GM21717 (cell line): Measurements from ENCODE around the gene TRIM14.
"Not testable (repeated sequence)": the region's sequence is repeated elsewhere in the genome, so short reads cannot be mapped to it uniquely, and the experiment has no call there.

Source experiments
- ATAC-seq: cut with Tn5 transposase; IDR thresholded peaks from one replicate; pipeline ENCODE4 v1.9.1; 2021; ENCODE audit warnings: mild to moderate bottlenecking, moderate library complexity; ENCODE audit not compliant: unreplicated experiment

TRIM14 gene

GRCh38 chr9:98050351-98050750 is 68.7 kb downstream of the TRIM14 start:
- no peak for ATAC-seq

DNA sequence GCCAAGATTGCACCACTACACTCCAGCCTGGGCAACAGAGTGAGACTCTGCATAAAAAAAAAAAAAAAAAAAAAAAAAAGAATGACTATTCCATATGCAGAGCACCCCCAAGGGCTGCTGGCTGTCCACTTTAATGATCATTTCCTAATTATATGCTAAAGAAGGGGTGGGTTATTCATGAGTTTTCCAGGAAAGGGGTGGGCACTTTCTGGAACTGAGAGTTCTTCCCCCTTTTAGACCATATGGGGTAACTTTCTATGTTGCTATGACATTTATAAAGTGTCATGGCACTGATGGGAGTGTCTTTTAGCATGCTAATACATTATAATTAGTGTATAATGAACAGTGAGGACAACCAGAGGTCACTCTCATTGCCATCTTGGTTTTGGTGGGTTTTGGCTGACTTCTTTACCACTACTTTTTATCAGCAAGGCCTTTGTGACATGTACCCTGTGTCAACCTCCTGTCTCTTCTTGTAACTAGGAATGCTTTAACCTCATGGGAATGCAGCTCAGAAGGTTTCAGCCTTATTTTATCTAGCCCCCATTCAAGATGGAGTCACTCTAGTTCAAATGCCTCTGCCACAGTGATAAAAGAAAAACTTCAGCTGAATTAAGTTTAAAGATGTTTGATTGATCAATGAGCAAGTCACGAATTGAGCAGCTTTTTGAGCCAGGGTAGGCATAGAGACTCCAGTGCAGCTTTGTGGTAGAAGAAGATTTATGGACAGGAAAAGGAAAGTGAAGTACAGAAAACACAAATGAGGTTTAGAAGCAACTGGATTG is 69.5 kb downstream of the TRIM14 start:
- no peak for ATAC-seq

- no peak for ATAC-seq
Measured at GRCh38 chr9:98047002-98047401, 72.0 kb downstream of the TRIM14 start.

GRCh38 chr9:98046180-98046543 is 72.9 kb downstream of the TRIM14 start:
- no peak for ATAC-seq

- peak; percentile 72 for ATAC-seq
Measured at GRCh38 chr9:98045234-98046179, 73.5 kb downstream of the TRIM14 start.

DNA sequence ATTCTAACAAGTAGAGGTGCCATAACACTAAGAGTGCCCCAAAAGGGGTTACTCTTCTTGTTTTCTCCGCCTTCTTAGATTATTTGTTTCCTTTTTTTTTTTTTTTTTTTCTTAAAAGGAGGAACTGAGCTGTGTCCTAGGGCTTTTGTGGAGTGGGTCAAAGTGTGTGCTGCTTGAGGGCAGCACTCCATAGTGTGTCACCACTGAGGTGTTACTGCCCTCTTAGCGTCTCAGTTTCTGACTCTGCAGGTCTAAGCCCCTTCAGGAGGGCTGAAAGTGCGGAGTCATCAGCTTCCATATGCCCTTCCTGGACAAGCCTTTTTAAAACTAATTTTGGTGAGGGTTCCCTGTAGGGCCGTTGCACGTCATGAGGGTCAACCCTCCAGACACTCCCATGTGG is 75.1 kb downstream of the TRIM14 start:
- ATAC-seq: no peak

DNA sequence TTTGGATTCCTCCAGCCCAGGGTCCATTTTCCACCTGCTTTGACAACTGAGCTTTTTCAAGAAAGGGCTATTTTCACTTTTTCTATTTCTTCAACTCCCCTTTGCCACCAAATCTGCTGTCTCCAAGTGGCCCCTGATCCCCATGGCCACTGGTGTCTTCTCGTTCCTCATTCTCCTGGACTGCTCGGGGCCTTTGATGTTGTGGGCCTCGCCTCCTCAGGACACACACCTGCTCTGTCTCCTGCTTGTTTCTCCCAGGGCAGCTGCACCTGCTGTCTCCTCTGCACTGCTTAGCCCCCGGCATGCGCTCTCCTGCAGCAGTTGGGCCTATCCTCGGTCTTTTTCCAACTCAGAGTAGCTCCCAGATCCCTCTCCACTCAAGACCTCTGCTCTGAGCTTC is 78.8 kb downstream of the TRIM14 start:
- no peak for ATAC-seq

DNA sequence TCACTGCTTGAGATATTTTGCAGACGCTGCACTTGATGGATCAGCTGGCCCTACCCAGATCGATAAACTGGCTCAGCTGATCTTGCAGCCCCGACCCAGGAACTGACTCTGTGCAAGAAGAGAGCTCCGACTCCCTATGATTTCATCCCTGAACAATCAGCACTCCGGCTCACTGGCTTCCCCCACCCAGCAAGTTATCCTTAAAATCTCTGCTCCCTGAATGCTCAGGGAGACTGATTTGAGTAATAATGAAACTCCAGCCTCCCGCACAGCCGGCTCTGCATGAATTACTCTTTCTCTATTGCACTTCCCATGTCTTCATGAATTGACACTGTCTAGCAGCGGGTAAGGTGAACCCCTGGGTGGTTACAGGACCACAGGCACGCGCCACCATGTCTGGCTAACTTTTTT is 79.4 kb downstream of the TRIM14 start:
- ATAC-seq: no peak

DNA sequence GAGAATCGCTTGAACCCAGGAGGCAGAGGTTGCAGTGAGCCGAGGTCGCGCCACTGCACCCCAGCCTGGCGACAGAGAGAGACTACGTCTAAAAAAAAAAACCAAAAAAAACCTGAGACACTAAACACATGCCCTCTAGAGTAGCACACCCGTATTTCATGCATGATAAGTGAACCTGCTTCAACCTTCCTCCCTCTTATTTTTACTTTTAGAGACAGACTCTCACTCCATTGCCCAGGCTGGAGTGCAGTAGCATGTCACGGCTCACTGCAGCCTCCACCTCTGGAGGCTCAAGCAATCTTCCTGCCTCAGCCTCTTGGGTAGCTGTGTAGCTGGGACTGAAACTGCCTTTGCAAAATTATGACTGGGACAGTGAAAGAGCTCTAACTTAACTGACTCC is 80.1 kb downstream of the TRIM14 start:
- ATAC-seq: no peak

DNA sequence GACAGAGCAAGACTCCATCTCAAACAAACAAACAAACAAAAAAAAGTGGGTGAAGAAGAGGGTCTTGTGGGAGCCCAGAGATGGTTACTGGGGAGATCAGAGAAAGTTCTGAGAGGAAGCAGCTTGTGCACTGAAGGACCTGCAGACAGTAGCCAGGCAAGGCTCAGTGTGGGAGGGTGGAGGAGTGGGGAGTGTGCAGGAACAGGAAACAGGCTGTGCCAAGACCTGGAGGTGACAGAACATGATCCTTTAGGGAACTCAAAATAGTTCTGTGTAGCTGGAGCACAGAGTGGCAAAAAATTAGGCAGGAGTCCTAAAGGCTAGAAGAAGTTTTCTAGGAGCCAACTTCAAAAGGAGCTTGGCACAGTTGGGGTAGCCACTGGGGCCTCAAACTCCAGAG is 81.7 kb downstream of the TRIM14 start:
- no peak for ATAC-seq

DNA sequence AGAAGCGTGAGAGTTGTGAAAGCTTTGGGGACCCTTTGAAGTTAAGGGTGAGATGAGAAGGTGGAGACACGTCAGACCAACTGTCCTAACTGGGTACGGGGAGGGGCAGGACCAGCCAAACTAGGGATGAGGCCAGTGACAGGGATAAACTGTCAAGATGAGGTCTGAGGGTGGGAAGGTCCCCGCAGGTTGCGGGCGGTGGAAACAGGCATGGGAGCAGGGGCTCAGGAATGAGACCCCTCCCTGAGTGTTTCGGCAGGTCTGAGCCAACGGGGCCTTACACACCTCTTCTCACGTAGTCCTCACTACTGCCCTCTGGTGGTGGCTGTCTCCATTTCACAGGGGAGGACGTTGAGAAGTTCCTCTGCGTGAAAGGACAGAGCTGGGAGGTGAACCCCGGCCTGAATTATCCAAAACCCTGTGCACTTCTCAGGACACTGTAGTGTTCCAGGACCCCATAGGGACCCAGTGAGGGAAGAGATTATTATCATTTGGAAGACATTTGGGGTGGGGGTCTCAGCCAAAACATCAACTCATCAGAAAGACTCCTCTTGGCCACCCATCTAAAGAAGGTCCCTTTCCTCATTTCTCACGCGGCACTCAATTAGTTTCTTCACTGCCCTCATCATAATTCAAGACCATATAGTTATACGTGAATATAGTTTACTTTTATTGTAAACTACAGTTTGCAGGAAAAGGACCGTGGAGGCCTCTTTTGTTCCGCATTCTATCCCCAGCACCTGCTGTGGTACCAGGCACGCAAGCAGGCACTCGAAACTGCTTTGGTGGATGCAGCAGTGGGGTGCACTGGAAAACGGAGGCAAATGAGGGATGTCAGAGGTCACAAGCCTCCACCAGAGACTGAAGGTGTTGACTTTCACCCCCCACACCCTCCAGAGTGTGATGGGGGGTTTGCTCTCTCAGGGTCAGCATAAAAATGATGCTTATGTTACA is 84.2 kb downstream of the TRIM14 start:
- peak; percentile 59 for ATAC-seq

- no peak for ATAC-seq
Measured at GRCh38 chr9:98031935-98032334, 87.1 kb downstream of the TRIM14 start.

- no peak for ATAC-seq
Measured at GRCh38 chr9:98031169-98031568, 87.9 kb downstream of the TRIM14 start.

DNA sequence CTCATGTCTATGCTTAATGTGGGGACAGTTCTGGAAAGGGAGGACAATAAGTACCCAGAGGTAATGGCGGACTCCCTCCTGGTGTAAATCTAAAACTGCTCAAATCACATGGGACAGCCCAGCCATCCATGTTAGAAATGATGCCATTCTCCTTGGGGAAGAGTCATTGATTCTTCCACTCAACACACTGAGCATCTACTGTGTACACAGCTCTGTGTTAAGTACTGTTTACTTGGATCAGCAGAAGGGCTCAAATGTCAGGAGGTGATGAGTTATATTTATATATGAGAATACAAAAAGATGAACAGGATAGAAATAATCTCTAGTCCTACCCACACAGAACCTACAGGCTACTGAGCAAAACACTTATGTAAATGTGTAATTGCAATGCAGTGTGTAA is 94.3 kb downstream of the TRIM14 start:
- ATAC-seq: no peak

DNA sequence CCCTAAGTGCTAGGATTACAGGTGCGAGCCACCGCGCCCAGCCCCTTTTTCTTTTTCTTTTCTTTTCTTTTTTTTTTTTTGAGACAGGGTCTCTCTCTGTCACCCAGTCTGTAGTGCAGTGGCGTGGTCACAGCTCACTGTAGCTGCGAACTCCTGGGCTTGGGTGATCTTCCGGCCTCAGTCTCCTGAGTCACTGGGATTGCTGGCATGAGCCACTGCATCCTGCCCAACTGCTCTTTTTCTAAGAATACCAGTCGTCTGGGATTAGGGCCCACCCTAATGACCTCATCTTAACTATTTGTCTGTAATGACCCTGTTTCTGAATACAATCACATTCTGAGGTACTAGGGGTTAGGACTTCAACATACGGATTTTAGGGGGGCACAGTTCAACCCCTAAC is 96.6 kb downstream of the TRIM14 start:
- ATAC-seq: no peak

GRCh38 chr9:98021306-98022040 is 97.5 kb downstream of the TRIM14 start:
- no peak for ATAC-seq

DNA sequence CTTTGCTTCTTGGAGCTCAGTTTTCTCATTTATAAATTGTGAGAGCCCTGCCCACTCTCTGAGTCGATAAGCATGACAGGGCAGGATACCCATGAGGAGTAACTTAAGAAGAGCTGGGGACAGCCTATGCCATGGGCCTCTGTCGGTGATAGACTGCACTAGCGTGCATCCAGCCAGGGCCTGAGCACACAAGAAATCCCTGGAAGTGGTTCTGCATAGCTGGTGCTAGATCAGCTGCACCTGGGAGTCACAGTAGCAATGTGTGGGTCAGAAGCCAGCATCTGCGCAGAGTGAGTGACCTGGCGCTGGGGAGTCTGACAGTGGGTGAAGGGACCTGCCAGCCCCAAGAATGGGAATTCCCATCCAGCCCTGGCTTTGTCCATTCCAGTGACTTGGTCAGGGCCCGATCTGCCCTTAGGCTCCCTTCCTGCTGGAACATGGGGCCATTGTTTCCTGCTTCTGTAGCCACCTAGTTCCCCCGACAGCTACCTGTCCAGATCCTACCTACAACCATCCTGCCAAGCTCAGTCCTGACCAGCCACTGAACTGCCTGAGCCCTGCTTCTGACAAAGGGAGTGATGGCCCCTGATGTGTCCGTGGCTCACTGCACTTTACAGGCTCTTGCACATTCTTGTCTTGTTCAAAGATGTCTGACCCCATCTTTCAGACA is 98.4 kb downstream of the TRIM14 start:
- ATAC-seq: no peak

DNA sequence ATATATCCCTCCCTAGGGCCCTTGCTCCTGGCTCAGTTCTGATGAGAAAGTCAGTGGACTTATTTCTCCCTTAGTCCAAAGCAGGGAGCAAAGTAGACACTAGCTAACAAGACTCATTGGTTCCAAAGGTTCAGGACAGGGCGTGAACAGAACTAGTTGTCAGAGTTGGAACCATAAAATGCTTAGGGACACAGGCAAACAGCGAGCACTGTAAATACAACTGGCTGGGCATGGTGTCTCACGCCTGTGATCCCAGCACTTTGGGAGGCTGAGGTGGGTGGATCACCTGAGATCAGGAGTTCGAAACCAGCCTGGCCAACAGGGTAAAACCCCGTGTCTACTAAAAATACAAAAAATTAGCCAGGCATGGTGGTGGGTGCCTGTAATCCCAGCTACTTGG is 99.2 kb downstream of the TRIM14 start:
- not testable (repeated sequence) for ATAC-seq
